K562 (cell line): ENCODE data around the gene MYL12B.

ENCODE experiments used
- EP300 ChIP-seq: IDR thresholded peaks from 2 replicates; pipeline ENCODE4 v1.6.1; 2012; ENCODE audit warnings: low read length, improper control_type of control experiment
- ZBTB1 ChIP-seq: sonication (generic); formaldehyde crosslinking; IDR thresholded peaks from 2 replicates; pipeline ENCODE4 v1.8.1; 2023; ENCODE audit warnings: missing genetic modification reagents, low read depth, mild to moderate bottlenecking, borderline replicate concordance

- TF ChIP-seq ZBTB1 (no peak; the same call in 1 of the 2 replicates), EP300 (peak; percentile 50)
Observed at GRCh38 chr18:3297025-3297984, 35.4 kb downstream of the MYL12B start.
